ENCODE measurements around the gene CSF3R. TPM values are rescaled to one million over a fixed set of nuclear protein-coding genes. Genes with fewer than 3 reads are reported as not detected.
"Not testable (repeated sequence)": the region's sequence is repeated elsewhere in the genome, so short reads cannot be mapped to it uniquely, and the experiment has no call there.

The CSF3R gene
- total RNA-seq, 1 experiment from 2014 or later: not detected

- Histone ChIP-seq H3K4me1 (ENCODE audit: insufficient read depth, low read length) (no peaks in the 10 kb centered on the region), H3K4me2 (ENCODE audit: low read length) (no peak overlapping the region)
- BruUV-seq (replicated peaks): no TSS peak
Measured at GRCh38 chr1:36503733-36504132, 21.0 kb upstream of the CSF3R start.

GRCh38 chr1:36503159-36503558 is 20.4 kb upstream of the CSF3R start:
- Histone ChIP-seq H3F3A (ENCODE audit: low read length, unreplicated experiment) (no peaks in the 10 kb centered on the region), H3K4me2 (ENCODE audit: low read length) (no peak overlapping the region), H4K20me1 (ENCODE audit: low read length) (no peaks in the 10 kb centered on the region), H3K27ac (ENCODE audit: low read length) (no peak overlapping the region), H3K4me1 (ENCODE audit: insufficient read depth, low read length) (no peaks in the 10 kb centered on the region), H3K9me3 (ENCODE audit: low read length) (no peaks in the 10 kb centered on the region), H3K79me2 (ENCODE audit: low read length) (no peaks in the 10 kb centered on the region), H3K27me3 (ENCODE audit: low read length) (peaks cover 41% of the 10 kb centered on the region), H3K9ac (ENCODE audit: low read length) (no peak overlapping the region), H3K36me3 (ENCODE audit: low read depth, low read length) (no peaks in the 10 kb centered on the region), H2AFZ (ENCODE audit: low read length) (no peak overlapping the region), H3K4me3 (ENCODE audit: low read length) (no peak overlapping the region), H3K9me2 (replicated peaks; ENCODE audit: low read length) (no peaks in the 10 kb centered on the region)
- BruUV-seq (replicated peaks): no TSS peak
- intact Hi-C loops (cut with micrococcal nuclease): no loop called here
- DNase-seq: no peak
- CTCF ChIA-PET: no interaction called here
- TF ChIP-seq CTCF (conservative IDR thresholded peaks at IDR 0.05; ENCODE audit: low read depth, low read length) (no peak), EZH2 (IDR thresholded peaks at IDR 0.05; ENCODE audit: low read length, unreplicated experiment) (no peak), EZH2phosphoT487 (IDR thresholded peaks at IDR 0.05; ENCODE audit: borderline replicate concordance, low read length) (no peak)
- POLR2A ChIA-PET (ENCODE audit: unreplicated experiment): no interaction called here
- ATAC-seq: no peak

More at GRCh38 chr1:36503733-36504132, 21.0 kb upstream of the CSF3R start:
- no peaks in the 10 kb centered on the region for H4K20me1 ChIP-seq (ENCODE audit: low read length)
- no peaks in the 10 kb centered on the region for H3K9me3 ChIP-seq (ENCODE audit: low read length)
- no peak for TF ChIP-seq EZH2 (IDR thresholded peaks at IDR 0.05; ENCODE audit: low read length, unreplicated experiment)
- no peak for TF ChIP-seq EZH2phosphoT487 (IDR thresholded peaks at IDR 0.05; ENCODE audit: borderline replicate concordance, low read length)
- no peak for TF ChIP-seq CTCF (conservative IDR thresholded peaks at IDR 0.05; ENCODE audit: low read depth, low read length)
- H3K9me2 ChIP-seq (replicated peaks; ENCODE audit: low read length): no peaks in the 10 kb centered on the region
- no peak overlapping the region for H3K4me3 ChIP-seq (ENCODE audit: low read length)
- ChIA-PET CTCF (no interaction called here), POLR2A (ENCODE audit: unreplicated experiment) (no interaction called here)
- H3K79me2 ChIP-seq (ENCODE audit: low read length): no peaks in the 10 kb centered on the region
- no peaks in the 10 kb centered on the region for H3F3A ChIP-seq (ENCODE audit: low read length, unreplicated experiment)
- no peaks in the 10 kb centered on the region for H3K36me3 ChIP-seq (ENCODE audit: low read depth, low read length)
- H3K27me3 ChIP-seq (ENCODE audit: low read length): peaks cover 38% of the 10 kb centered on the region
- ATAC-seq (no peak), DNase-seq (no peak)
- no peak overlapping the region for H3K27ac ChIP-seq (ENCODE audit: low read length)
- intact Hi-C loops (cut with micrococcal nuclease): no loop called here
- no peak overlapping the region for H3K9ac ChIP-seq (ENCODE audit: low read length)
- H2AFZ ChIP-seq (ENCODE audit: low read length): no peak overlapping the region

GRCh38 chr1:36502616-36503015 is 19.9 kb upstream of the CSF3R start:
- no peak for TF ChIP-seq CTCF (conservative IDR thresholded peaks at IDR 0.05; ENCODE audit: low read depth, low read length)
- TF ChIP-seq EZH2phosphoT487 (IDR thresholded peaks at IDR 0.05; ENCODE audit: borderline replicate concordance, low read length): no peak
- no peak for TF ChIP-seq EZH2 (IDR thresholded peaks at IDR 0.05; ENCODE audit: low read length, unreplicated experiment)
- Histone ChIP-seq H3K4me1 (ENCODE audit: insufficient read depth, low read length) (no peaks in the 10 kb centered on the region), H4K20me1 (ENCODE audit: low read length) (no peaks in the 10 kb centered on the region), H3K4me2 (ENCODE audit: low read length) (no peak overlapping the region), H3K9me3 (ENCODE audit: low read length) (no peaks in the 10 kb centered on the region), H3K27me3 (ENCODE audit: low read length) (peaks cover 46% of the 10 kb centered on the region), H3F3A (ENCODE audit: low read length, unreplicated experiment) (no peaks in the 10 kb centered on the region), H3K9me2 (replicated peaks; ENCODE audit: low read length) (no peaks in the 10 kb centered on the region), H3K9ac (ENCODE audit: low read length) (no peak overlapping the region), H3K36me3 (ENCODE audit: low read depth, low read length) (no peaks in the 10 kb centered on the region), H3K4me3 (ENCODE audit: low read length) (no peak overlapping the region), H3K79me2 (ENCODE audit: low read length) (no peaks in the 10 kb centered on the region), H2AFZ (ENCODE audit: low read length) (no peak overlapping the region), H3K27ac (ENCODE audit: low read length) (no peak overlapping the region)
- DNase-seq: no peak
- POLR2A ChIA-PET (ENCODE audit: unreplicated experiment): no interaction called here
- CTCF ChIA-PET: no interaction called here
- no peak for ATAC-seq
- intact Hi-C loops (cut with micrococcal nuclease): no loop called here
- BruUV-seq (replicated peaks): no TSS peak

GRCh38 chr1:36501911-36502310 is 19.2 kb upstream of the CSF3R start:
- ATAC-seq; BruUV-seq (replicated peaks); H3K4me2 ChIP-seq (ENCODE audit: low read length); H3K9me2 ChIP-seq (replicated peaks; ENCODE audit: low read length); intact Hi-C loops (cut with micrococcal nuclease); H3K4me1 ChIP-seq (ENCODE audit: insufficient read depth, low read length); H3K27ac ChIP-seq (ENCODE audit: low read length); DNase-seq; CTCF ChIA-PET; H4K20me1 ChIP-seq (ENCODE audit: low read length); H3F3A ChIP-seq (ENCODE audit: low read length, unreplicated experiment); H3K79me2 ChIP-seq (ENCODE audit: low read length); H3K36me3 ChIP-seq (ENCODE audit: low read depth, low read length); H3K9ac ChIP-seq (ENCODE audit: low read length); H3K4me3 ChIP-seq (ENCODE audit: low read length); H3K9me3 ChIP-seq (ENCODE audit: low read length); POLR2A ChIA-PET (ENCODE audit: unreplicated experiment); H2AFZ ChIP-seq (ENCODE audit: low read length): not testable (repeated sequence)
- H3K27me3 ChIP-seq (ENCODE audit: low read length): peaks cover 47% of the 10 kb centered on the region

Data from PC-3 (cell line).